ENCODE data around the gene DACH2. TPM values are rescaled to one million over a fixed set of nuclear protein-coding genes. Genes with fewer than 3 reads are reported as not detected.
A peak's percentile ranks its signal among the peaks of the same experiment; 100 is the strongest.

Gene DACH2
- total RNA-seq, 6 experiments from 2014 or later = not detected

DNA sequence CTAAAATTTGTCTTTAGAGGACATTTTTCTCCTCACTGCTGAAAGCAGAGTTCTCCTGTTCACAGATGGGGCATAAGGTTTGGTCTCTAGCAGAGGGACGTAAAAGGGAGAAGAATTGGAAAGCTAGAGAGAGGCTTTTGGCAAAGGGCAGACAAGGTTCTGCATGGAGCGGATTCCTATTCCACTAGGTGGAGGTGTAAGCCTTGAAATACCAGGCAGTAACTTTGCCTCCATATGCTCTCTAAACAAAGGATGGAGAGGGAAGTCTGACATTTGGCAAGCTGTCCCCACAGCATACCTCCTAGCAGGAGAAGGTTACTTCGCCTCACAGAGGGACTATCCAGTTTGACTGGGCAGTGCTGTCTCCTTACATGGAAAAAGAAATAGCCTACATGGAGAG, 174.7 kb downstream of the DACH2 start:
- Histone ChIP-seq H3K9me3 (no peaks in the 10 kb centered on the region), H3K27ac (no peak overlapping the region), H3K4me1 (no peaks in the 10 kb centered on the region), H3K36me3 (no peaks in the 10 kb centered on the region), H3K27me3 (no peaks in the 10 kb centered on the region), H3K4me3 (no peak overlapping the region)
- ATAC-seq (peak; percentile 43 to 67 (median 52)), DNase-seq (no peak)
- WGBS (ENCODE audit: insufficient coverage, low coverage, low lambda C conversion rate, missing lambda C conversion rate) = 55% methylated on average over 3 of the region's 3 CpGs
- no peak for TF ChIP-seq POLR2A (IDR thresholded peaks at IDR 0.05)
- TF ChIP-seq, protein P1, sequence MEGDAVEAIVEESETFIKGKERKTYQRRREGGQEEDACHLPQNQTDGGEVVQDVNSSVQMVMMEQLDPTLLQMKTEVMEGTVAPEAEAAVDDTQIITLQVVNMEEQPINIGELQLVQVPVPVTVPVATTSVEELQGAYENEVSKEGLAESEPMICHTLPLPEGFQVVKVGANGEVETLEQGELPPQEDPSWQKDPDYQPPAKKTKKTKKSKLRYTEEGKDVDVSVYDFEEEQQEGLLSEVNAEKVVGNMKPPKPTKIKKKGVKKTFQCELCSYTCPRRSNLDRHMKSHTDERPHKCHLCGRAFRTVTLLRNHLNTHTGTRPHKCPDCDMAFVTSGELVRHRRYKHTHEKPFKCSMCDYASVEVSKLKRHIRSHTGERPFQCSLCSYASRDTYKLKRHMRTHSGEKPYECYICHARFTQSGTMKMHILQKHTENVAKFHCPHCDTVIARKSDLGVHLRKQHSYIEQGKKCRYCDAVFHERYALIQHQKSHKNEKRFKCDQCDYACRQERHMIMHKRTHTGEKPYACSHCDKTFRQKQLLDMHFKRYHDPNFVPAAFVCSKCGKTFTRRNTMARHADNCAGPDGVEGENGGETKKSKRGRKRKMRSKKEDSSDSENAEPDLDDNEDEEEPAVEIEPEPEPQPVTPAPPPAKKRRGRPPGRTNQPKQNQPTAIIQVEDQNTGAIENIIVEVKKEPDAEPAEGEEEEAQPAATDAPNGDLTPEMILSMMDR (IDR thresholded peaks at IDR 0.05) = peak in 3 of 4 donors; percentile 9 to 43 (median 38)
- intact Hi-C loops (cut with DNase I) = no loop called here

DNA sequence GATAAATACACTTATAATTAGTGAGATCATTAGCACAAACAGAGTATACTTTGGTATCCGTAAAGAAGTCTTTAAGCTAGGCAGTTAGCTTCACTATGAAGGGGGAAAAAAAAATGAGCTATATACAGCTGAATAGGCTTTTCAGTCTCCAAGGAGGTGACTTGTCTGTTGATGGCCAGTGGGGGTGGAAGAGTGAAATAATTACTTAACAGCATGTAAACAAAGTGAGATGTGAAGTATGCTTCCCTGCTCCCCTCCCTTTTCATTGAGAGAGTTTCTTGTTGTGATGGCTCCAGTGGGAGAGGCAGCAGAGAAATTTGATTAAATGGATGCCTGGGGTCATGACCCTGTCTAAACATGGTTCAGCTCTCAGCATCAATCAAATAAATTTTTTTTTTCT, 180.9 kb downstream of the DACH2 start:
- ATAC-seq = no peak
- Histone ChIP-seq H3K27ac (no peak overlapping the region), H3K4me1 (no peaks in the 10 kb centered on the region), H3K9me3 (no peaks in the 10 kb centered on the region), H3K27me3 (peaks cover 0 to 5% of the 10 kb centered on the region in 2 donors), H3K4me3 (no peak overlapping the region), H3K36me3 (no peaks in the 10 kb centered on the region)
- intact Hi-C loops (cut with DNase I) = no loop called here
- TF ChIP-seq POLR2A (IDR thresholded peaks at IDR 0.05) = no peak
- TF ChIP-seq, protein P1 (IDR thresholded peaks at IDR 0.05) = no peak
- no peak for DNase-seq
- WGBS (ENCODE audit: insufficient coverage, low coverage, low lambda C conversion rate, missing lambda C conversion rate) = 64% methylated on average over 1 of the region's 1 CpG

DNA sequence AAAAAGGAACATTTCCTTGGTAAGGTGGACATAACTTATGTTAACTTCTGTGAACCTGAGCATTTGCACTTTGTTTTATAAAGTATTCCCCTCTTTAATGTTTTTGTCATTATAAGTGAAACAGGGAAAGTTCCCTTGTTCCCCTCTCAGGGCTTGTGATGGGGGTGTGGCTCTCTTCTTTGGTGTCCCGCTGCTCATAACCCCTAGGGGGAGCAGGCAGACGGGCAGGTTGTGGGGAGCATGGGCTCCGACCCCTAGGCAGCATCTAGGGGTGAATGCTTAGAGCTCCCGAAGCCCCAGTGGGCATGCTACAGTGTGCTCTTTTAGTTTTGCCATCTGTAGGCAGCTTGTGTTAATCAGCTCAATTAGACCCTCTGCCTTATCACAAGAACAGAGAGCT, 200.4 kb downstream of the DACH2 start:
- WGBS (ENCODE audit: insufficient coverage, low coverage, low lambda C conversion rate, missing lambda C conversion rate) = 18% methylated on average over 4 of the region's 4 CpGs
- no peaks in the 10 kb centered on the region for H3K27me3 ChIP-seq
- H3K4me1 ChIP-seq = no peaks in the 10 kb centered on the region
- no peak for TF ChIP-seq POLR2A (IDR thresholded peaks at IDR 0.05)
- TF ChIP-seq, protein P1 (IDR thresholded peaks at IDR 0.05) = peak in 3 of 4 donors; percentile 5 to 11 (median 11)
- no peaks in the 10 kb centered on the region for H3K36me3 ChIP-seq
- H3K9me3 ChIP-seq = no peaks in the 10 kb centered on the region
- ATAC-seq (no peak), DNase-seq (no peak)
- intact Hi-C loops (cut with DNase I) = no loop called here
- H3K4me3 ChIP-seq = no peak overlapping the region
- H3K27ac ChIP-seq = no peak overlapping the region

DNA sequence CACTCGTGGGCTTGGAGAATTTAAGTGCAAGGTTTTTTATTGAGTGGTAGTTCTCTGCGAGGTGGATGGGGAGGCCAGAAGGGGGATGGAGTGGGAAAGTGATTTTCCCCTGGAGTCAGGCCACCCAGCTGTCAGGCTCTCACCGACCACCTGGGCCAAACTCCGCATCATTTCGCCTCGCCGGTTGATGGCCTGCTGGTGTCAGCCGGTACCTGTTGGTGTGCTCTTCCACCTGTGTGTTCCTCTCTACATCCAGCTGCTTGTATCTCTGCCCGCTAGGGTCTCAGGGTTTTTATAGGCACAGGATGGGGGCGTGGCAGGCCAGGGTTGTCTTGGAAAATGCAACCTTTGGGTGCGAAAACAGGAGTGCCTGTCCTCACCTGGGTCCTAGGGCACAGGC, 200.9 kb downstream of the DACH2 start:
- 52% methylated on average over 3 of the region's 11 CpGs for WGBS (ENCODE audit: insufficient coverage, low coverage, low lambda C conversion rate, missing lambda C conversion rate)
- Histone ChIP-seq H3K27ac (no peak overlapping the region), H3K27me3 (no peaks in the 10 kb centered on the region), H3K4me1 (no peaks in the 10 kb centered on the region), H3K4me3 (no peak overlapping the region), H3K36me3 (no peaks in the 10 kb centered on the region), H3K9me3 (no peaks in the 10 kb centered on the region)
- ATAC-seq (no peak), DNase-seq (no peak)
- intact Hi-C loops (cut with DNase I) = no loop called here
- TF ChIP-seq, protein P1 (IDR thresholded peaks at IDR 0.05) = no peak
- no peak for TF ChIP-seq POLR2A (IDR thresholded peaks at IDR 0.05)
